Choroid plexus epithelial cell (primary cell): ENCODE data around the gene MS4A14.

Experiments
- DNase-seq: peaks from one replicate; pipeline ENCODE4 v3.0.0-alpha.2; 2010; ENCODE audit warnings: low read depth
- H3K4me3 ChIP-seq: 2 replicates; pipeline ENCODE4 v1.5.1; 2011; ENCODE audit warnings: low read depth, mild to moderate bottlenecking, control low read depth, low read length, moderate library complexity
- TF ChIP-seq, protein P1 (sequence below): conservative IDR thresholded peaks from 2 replicates; pipeline ENCODE4 v1.5.1; 2011; ENCODE audit warnings: low read depth, mild to moderate bottlenecking, control low read depth, inconsistent platforms, low read length, moderate library complexity

The MS4A14 gene

DNA sequence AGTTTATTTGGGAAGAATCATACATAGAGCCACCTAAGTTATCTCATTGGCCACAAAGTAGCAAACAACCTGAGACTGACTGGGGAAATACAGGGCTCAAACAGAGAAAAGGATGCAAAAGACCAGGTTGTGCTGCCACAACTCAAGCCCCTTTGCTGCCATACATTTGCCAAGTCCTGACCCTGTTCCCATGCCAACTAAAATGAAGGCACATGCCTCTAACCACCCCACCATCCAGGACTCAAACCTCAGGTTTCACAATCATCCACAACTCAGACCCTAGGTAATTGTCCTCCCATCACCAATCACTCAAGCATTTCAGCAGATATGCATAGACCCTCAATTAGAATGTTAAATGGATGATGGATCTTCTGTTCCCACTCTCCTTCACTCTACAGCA lies 58.0 kb downstream of the MS4A14 start:
- no peak overlapping the region for H3K4me3 ChIP-seq
- TF ChIP-seq, protein P1, sequence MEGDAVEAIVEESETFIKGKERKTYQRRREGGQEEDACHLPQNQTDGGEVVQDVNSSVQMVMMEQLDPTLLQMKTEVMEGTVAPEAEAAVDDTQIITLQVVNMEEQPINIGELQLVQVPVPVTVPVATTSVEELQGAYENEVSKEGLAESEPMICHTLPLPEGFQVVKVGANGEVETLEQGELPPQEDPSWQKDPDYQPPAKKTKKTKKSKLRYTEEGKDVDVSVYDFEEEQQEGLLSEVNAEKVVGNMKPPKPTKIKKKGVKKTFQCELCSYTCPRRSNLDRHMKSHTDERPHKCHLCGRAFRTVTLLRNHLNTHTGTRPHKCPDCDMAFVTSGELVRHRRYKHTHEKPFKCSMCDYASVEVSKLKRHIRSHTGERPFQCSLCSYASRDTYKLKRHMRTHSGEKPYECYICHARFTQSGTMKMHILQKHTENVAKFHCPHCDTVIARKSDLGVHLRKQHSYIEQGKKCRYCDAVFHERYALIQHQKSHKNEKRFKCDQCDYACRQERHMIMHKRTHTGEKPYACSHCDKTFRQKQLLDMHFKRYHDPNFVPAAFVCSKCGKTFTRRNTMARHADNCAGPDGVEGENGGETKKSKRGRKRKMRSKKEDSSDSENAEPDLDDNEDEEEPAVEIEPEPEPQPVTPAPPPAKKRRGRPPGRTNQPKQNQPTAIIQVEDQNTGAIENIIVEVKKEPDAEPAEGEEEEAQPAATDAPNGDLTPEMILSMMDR = no peak
- DNase-seq = no peak

DNA sequence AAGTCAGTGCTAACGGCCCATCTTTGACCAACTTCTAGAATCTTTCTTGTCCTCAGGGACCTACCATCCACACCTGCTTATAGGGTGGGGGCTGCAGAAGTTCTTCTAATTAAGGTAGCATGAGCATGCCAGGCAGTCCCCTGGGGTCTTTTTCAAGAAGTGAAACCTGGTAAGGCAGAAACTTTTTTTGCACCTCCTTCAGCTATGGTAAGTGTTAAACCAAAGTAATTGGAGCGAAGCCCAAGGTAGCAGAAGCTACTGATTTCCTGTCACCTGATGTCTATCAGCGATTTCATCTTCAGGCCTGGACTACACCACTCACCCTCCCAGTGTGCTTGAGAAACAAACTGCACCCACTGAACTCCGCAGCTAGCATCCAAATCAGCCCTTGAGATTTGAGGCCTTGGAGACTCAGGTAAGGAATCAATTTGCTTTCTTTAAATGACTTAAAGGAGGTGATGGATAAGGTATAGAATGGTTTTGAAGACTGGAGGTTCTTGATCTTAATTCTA lies 59.3 kb downstream of the MS4A14 start, which contains the start of gene MS4A1:
MS4A1 (plus strand) TSS at position 317 of the 512 bp plus-strand sequence. CDS start 6,528 bp downstream, outside the sequence.
- TF ChIP-seq, protein P1 = no peak
- no peak for DNase-seq
- no peak within 1 kb of the TSS for H3K4me3 ChIP-seq

DNA sequence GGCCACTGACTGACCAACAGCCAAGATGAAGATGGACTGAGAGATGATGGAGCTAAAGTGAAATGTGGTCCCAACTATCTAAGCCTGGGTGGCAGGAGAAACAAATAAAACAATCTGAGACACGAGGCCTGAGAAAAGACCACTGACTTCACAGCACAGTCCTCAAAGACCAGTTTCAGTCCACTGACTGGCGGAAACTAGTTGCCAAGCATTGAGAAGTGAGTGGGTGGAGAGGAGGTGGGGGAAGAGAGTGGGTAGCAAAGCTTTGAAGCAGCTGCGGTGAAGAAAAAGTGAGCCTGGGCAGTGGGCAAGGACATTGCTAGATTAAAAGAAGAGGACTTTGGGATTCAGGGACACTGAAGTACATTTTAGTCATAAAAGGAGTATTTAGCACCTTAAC lies 61.3 kb downstream of the MS4A14 start:
- TF ChIP-seq, protein P1 = no peak
- DNase-seq = no peak
- no peak overlapping the region for H3K4me3 ChIP-seq

DNA sequence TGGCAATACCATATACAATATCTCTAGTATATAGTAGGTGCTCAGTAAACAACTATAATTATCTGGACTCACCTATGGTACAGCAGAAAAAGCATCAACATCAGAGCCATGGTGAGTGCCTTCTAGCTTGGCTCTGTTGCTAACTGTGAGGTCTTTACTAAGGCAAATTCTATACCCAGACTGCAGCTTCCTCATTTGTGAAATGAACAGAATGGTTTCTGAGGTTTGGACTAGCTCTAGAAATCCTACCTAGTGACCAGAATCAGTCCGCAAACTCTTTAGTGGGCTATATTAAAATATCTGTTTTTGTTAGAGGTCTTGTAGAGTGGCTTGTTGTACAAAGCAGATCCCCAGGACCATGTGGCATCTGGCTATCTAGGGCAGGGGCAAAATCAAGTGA lies 63.1 kb downstream of the MS4A14 start:
- DNase-seq = no peak
- H3K4me3 ChIP-seq = no peak overlapping the region
- TF ChIP-seq, protein P1 = no peak
